ENCODE measurements around the gene TTLL12. TPM values are rescaled to one million over a fixed set of nuclear protein-coding genes. Genes with fewer than 3 reads are reported as not detected.

The TTLL12 gene
- polyA plus RNA-seq, 1 donor (not counting 4 experiments of a cell fraction or from before 2014, with no cell fraction given), result 22.1 TPM

GRCh38 chr22:43200555-43200954, 13.6 kb upstream of the TTLL12 start:
- H4K20me1 ChIP-seq (ENCODE audit: control insufficient read depth, extremely low read depth, insufficient read depth, low read length), result no peaks in the 10 kb centered on the region
- no peak for FAIRE-seq
- dilution Hi-C loops (cut with MboI; ENCODE audit: extremely low pct_ligation_motif_present, low sequenced_read_pairs), result no loop called here

GRCh38 chr22:43200031-43200430, 13.1 kb upstream of the TTLL12 start:
- DNase-seq (ENCODE audit: low read depth, low spot score) (no peak), FAIRE-seq (no peak)
- Histone ChIP-seq H3K27me3 (ENCODE audit: control insufficient read depth, extremely low read depth, insufficient read depth, low read length) (peaks cover 14% of the 10 kb centered on the region), H3K9ac (ENCODE audit: control insufficient read depth, extremely low read depth, insufficient read depth, low read length) (no peak overlapping the region), H4K20me1 (ENCODE audit: control insufficient read depth, extremely low read depth, insufficient read depth, low read length) (no peaks in the 10 kb centered on the region), H3K27ac (ENCODE audit: control insufficient read depth, insufficient read depth, low read length) (no peak overlapping the region), H3K4me2 (ENCODE audit: control insufficient read depth, extremely low read depth, insufficient read depth, low read depth, low read length) (no peak overlapping the region), H3K9me3 (ENCODE audit: control insufficient read depth, low read depth, low read length) (no peaks in the 10 kb centered on the region), H3K4me3 (ENCODE audit: control insufficient read depth in 2 of 3, extremely low read depth in 1 of 3, insufficient read depth in 2 of 3, low read depth in 1 of 3, low read length in 3 of 3) (no peak overlapping the region), H2AFZ (ENCODE audit: control insufficient read depth, low read length) (no peak overlapping the region), H3K79me2 (ENCODE audit: control insufficient read depth, insufficient read depth, low read length) (no peaks in the 10 kb centered on the region), H3K36me3 (ENCODE audit: control insufficient read depth in 2 of 2, extremely low read depth in 1 of 2, insufficient read depth in 2 of 2, low read length in 2 of 2) (no peaks in the 10 kb centered on the region), H3K4me1 (ENCODE audit: control insufficient read depth, extremely low read depth, insufficient read depth, low read length) (no peaks in the 10 kb centered on the region), H3K9me1 (ENCODE audit: control insufficient read depth, extremely low read depth, insufficient read depth, low read length) (no peaks in the 10 kb centered on the region)
- TF ChIP-seq, protein P1, sequence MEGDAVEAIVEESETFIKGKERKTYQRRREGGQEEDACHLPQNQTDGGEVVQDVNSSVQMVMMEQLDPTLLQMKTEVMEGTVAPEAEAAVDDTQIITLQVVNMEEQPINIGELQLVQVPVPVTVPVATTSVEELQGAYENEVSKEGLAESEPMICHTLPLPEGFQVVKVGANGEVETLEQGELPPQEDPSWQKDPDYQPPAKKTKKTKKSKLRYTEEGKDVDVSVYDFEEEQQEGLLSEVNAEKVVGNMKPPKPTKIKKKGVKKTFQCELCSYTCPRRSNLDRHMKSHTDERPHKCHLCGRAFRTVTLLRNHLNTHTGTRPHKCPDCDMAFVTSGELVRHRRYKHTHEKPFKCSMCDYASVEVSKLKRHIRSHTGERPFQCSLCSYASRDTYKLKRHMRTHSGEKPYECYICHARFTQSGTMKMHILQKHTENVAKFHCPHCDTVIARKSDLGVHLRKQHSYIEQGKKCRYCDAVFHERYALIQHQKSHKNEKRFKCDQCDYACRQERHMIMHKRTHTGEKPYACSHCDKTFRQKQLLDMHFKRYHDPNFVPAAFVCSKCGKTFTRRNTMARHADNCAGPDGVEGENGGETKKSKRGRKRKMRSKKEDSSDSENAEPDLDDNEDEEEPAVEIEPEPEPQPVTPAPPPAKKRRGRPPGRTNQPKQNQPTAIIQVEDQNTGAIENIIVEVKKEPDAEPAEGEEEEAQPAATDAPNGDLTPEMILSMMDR (optimal IDR thresholded peaks at IDR 0.05 in 1 of 3, IDR thresholded peaks at IDR 0.05 in 1 of 3, conservative IDR thresholded peaks at IDR 0.05 in 1 of 3; ENCODE audit: extremely low read depth in 1 of 3, insufficient read depth in 2 of 3, low read length in 3 of 3), result no peak
- TF ChIP-seq EZH2 (IDR thresholded peaks at IDR 0.05; ENCODE audit: low read length), result no peak
- dilution Hi-C loops (cut with MboI; ENCODE audit: extremely low pct_ligation_motif_present, low sequenced_read_pairs), result no loop called here

More at GRCh38 chr22:43200555-43200954, 13.6 kb upstream of the TTLL12 start:
- H3K9me1 ChIP-seq (ENCODE audit: control insufficient read depth, extremely low read depth, insufficient read depth, low read length), result no peaks in the 10 kb centered on the region
- H3K4me2 ChIP-seq (ENCODE audit: control insufficient read depth, extremely low read depth, insufficient read depth, low read depth, low read length), result no peak overlapping the region
- TF ChIP-seq, protein P1 (optimal IDR thresholded peaks at IDR 0.05 in 1 of 3, IDR thresholded peaks at IDR 0.05 in 1 of 3, conservative IDR thresholded peaks at IDR 0.05 in 1 of 3; ENCODE audit: extremely low read depth in 1 of 3, insufficient read depth in 2 of 3, low read length in 3 of 3), result no peak
- TF ChIP-seq EZH2 (IDR thresholded peaks at IDR 0.05; ENCODE audit: low read length), result no peak
- H3K4me3 ChIP-seq (ENCODE audit: control insufficient read depth in 2 of 3, extremely low read depth in 1 of 3, insufficient read depth in 2 of 3, low read depth in 1 of 3, low read length in 3 of 3), result no peak overlapping the region
- no peaks in the 10 kb centered on the region for H3K79me2 ChIP-seq (ENCODE audit: control insufficient read depth, insufficient read depth, low read length)
- no peaks in the 10 kb centered on the region for H3K36me3 ChIP-seq (ENCODE audit: control insufficient read depth in 2 of 2, extremely low read depth in 1 of 2, insufficient read depth in 2 of 2, low read length in 2 of 2)
- H3K27ac ChIP-seq (ENCODE audit: control insufficient read depth, insufficient read depth, low read length), result no peak overlapping the region
- H3K4me1 ChIP-seq (ENCODE audit: control insufficient read depth, extremely low read depth, insufficient read depth, low read length), result no peaks in the 10 kb centered on the region
- H3K9ac ChIP-seq (ENCODE audit: control insufficient read depth, extremely low read depth, insufficient read depth, low read length), result no peak overlapping the region
- H2AFZ ChIP-seq (ENCODE audit: control insufficient read depth, low read length), result no peak overlapping the region
- H3K27me3 ChIP-seq (ENCODE audit: control insufficient read depth, extremely low read depth, insufficient read depth, low read length), result peaks cover 14% of the 10 kb centered on the region
- H3K9me3 ChIP-seq (ENCODE audit: control insufficient read depth, low read depth, low read length), result no peaks in the 10 kb centered on the region
- no peak for DNase-seq (ENCODE audit: low read depth, low spot score)

All from keratinocyte (primary cell).